GM18507 (cell line): ENCODE measurements around the gene MCTP1.

ENCODE experiments used
- DNase-seq: peaks from one replicate; pipeline ENCODE4 v3.0.0; 2011; ENCODE audit warnings: low read depth; ENCODE audit not compliant: insufficient read length; ENCODE audit errors: extremely low spot score
- FAIRE-seq: peaks from 2 replicates; lab custom pipeline; 2011; peaks lifted over from hg19 to GRCh38; lab: Jason Lieb, UNC

The MCTP1 gene

DNA sequence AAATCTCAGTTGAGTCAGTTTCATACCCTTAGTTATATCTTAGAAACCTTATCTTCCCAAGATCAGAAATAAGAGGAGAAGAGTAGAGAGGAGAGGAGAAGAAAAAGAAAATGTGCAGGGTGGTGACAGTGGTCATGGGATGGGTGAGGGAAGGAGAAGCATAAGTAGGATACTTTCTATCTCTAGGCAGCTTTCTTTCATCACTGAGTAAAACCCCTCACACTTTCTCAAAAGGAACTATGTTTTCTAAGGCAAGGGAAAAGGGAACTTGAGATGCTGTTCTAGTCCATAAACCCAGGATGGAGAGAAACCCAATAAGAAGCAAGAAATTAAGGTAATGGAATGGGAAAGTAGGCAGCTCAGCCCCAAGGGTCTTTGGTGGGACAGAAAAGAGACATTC lies 225.3 kb downstream of the MCTP1 start:
- no peak for DNase-seq
- FAIRE-seq: peak; percentile 69

DNA sequence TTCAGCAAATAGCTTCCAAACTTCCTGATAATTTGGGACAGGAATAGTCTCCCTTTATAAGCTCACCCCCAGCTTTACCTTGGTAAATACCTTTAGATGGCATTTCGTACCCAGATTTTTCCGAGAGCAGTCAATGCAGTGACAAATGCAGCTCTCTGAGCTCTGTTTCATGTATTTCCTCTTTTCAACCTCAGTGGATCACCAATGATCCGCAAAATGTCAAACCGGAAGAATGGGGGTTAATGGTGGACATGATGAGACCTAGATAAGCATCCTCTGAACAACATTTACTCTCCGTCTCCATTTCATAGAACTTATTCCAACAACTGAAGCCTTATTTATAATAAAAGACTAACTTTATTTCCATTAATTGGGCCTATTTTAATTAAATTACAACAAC lies 227.3 kb downstream of the MCTP1 start:
- DNase-seq (no peak), FAIRE-seq (peak; percentile 75)

DNA sequence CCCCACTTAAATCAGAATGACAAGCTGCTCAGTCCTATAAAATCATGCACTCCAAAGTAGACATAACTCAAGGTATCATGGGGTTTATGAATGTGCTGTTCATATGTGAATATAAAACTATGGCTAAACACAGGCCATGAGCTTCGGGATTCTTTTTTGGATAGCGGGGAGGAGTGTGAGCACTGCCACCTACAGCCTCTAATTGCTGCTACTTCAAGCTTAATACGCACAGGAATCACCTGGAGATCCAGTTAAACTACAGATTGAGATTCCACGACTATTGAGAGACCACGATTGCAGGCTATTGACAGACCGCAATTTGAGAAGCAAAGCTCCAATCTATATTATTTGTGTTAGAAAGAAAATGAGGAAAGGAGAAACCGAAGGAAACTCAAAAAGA lies 231.6 kb downstream of the MCTP1 start:
- FAIRE-seq (peak; percentile 59), DNase-seq (no peak)

DNA sequence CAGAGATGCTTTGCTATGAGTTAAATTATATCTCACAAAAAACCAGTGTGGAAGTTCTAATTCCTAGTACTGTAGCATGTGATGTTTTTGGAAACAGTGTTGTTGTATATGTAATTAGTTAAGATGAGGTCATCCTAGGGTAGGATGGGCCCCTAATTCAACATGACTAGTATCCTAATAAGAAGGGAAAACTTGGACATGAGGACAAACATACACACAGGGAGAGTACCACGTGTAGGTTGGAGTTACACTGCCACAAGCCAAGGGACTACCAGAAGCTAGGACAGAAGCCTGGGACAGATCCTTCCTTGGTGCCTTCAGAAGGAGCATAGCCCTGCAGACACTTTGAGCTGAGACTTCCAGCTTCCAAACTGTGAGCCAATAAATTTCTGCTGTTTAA lies 234.2 kb downstream of the MCTP1 start:
- FAIRE-seq: peak; percentile 53
- no peak for DNase-seq

DNA sequence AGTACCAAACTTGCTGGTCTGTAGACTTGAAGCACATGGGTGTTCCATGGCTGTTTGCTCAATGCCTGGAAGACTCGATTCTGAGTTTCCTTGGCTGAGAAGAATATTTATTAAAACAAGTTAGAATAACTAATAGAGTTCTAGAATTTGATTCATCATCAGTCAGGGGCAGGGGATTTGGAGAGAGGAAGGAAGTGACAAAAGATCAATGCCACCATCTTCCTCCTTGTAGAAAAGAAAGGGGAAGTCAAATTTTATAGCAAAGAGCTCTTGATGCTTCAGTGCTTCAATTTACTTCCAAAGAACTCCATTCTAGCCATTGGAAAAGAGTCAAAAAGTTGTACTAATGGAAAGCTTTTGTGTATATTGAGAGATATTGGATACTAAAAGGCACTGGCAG lies 236.3 kb downstream of the MCTP1 start:
- FAIRE-seq (no peak), DNase-seq (no peak)

DNA sequence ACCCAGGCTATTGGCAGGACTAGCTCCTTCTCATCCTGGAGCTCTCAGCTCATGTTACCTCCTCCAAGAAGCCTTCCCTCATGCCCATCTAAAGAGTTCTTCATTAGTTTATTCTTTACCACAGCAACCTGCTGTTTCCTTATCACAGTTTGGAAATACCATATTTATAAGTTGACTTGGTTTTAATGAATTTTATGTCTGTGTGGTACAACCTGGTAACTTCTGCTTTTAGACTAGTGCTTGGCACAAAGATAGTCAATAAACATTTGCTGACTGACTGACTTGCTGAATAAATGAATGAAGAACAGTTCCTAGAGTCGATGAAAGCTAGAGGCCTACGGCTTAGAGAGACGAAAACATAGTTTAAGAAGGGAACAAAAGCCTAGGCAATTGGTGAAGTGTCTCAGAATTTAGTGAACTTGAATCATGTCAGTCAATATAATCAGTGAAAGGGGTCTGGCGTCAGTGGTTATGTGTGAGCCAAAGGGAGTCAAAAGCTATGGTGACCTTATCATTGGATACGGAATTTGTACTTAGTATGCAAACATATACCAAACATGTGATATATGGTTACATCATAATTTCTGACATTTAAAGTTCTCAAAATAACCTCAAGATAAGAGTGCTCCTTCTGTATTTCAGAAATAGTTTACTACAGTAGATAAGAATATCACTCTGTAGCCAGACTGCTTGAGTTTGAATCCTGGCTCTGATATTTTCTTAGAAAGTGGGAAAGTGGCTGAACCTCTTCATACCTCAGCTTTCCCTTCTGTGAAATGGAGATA lies 239.5 kb downstream of the MCTP1 start:
- DNase-seq: no peak
- peak; percentile 9 for FAIRE-seq

DNA sequence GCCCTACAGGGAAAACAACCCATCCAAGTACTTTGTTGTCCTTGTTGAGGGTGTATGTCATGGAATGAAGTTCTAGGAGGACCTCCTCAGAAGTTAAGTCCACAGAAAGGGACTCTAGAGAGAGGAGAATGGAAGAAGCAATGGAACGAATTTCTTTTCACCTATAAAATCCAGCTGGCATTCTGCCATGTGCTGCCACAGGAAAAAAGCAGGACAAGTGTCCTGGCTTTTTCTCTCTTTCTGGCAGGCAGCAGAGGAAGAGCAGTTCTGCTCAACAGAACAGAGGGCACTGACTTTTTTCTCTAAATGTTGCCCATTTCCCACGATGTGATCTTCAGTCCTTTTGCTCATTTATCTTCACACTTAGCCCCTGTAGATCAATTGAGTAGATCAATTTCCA lies 240.8 kb downstream of the MCTP1 start:
- FAIRE-seq: peak; percentile 48

DNA sequence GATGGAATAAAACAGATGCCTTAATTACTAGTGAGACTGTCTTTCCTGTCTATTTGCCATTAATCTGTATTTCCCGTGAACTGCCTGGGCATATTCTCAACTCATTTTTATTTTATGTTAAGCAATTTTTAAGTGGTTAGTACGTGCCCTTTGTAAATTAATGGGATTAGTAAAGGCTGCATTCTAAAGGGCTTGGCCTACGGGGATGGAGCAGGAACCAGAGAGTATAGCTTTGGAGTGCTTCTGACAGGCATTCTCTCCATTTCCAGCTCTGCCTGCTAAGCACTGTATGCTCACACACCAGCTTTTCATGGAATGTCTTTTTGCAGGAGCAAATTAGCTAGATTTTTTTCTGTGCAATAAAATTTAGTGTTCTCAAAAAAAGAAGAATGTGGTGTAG lies 241.2 kb downstream of the MCTP1 start:
- DNase-seq: no peak
- FAIRE-seq: no peak

More for the DNA sequence above, 240.8 kb downstream of the MCTP1 start:
- no peak for DNase-seq

DNA sequence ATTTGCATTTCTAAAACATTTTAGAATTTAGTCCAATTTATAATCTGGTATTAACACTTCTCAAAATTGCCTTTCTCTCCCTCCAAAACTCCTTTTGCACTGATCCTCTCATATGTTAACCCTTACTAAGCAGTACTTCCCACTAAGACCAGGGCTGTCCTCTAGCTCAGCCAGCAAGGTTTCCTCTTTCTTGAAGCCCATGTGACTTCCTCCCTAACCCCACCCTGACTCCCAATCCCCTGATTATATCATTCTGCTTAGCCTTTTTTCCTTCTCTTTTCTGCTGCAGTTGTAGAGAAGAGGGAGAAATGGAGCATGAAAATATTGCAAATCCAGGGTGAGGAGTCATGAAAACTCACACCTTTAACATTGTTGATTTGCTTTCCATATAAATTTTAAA lies 241.7 kb downstream of the MCTP1 start:
- FAIRE-seq (peak; percentile 65), DNase-seq (no peak)

DNA sequence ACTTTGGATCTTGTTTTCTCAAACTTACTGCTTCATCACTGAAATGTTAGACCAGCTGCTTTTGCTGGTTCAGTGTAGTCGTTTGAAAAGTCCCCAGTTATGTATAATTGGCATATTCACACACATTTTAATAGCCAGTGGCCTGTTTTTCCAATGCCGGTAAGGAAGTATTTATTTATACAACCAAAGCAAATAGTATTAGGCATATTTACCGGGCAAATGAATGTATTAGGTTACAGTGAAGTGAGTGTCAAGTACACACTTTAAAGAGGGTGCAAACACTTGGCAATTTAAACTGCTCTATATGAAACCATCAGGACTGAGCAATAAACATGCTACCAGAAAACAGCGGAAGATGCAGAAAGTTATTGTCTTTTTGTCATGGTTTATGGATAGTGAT lies 242.9 kb downstream of the MCTP1 start:
- DNase-seq (no peak), FAIRE-seq (no peak)

DNA sequence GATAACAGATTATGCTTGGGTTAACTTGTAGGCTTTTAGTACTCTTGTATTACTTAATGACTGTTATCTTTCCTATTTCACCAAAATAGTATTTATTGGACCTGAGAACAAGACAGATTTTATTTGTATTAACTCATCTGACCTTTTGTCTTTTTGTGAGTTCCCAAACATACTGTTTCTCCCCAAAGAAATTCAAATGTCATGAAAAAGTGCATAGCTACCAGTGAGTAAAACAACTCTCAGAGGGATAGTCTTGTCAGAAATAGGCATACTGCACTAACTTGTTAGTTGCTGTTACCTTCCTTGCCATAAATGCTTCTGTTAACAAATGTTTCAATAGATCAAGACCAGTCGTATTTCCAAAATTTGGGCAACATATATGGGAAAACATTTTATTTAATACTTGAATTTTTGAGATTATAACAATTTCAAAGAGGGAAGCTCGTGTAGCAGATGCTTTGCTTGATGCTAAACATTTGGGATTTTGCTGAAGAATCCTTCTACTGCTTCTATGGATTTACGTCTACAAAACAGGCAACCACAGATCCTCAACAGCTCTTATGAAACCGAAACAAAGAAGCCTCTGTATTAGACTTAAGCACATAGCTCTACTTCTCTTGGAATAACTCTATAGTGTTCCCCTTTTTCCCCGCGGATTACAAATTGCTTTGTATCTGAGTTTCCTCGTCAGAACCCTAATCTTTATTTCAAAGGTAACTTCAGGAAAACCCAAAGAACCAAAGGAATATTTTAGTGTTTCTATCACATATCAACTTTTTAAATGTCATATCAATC lies 248.8 kb downstream of the MCTP1 start:
- FAIRE-seq: peak; percentile 77
- no peak for DNase-seq

DNA sequence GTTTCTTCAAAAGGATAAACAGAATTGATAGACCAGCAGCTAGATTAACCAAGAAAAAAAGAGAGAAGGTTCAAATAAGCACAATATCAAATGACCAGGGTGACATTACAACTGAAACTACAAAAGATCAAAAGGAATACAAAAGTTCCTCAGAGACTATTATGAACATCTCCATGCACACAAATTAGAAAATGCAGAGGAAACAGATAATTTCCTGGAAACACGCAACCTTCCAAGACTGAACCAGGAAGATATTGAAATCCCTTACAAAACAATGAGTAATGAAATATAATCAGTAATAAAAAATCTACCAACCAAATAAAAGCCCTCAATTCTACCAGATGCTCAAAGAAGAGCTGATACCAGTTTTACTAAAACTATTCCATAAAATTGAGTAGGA lies 252.1 kb downstream of the MCTP1 start:
- DNase-seq: no peak
- FAIRE-seq: peak; percentile 12

DNA sequence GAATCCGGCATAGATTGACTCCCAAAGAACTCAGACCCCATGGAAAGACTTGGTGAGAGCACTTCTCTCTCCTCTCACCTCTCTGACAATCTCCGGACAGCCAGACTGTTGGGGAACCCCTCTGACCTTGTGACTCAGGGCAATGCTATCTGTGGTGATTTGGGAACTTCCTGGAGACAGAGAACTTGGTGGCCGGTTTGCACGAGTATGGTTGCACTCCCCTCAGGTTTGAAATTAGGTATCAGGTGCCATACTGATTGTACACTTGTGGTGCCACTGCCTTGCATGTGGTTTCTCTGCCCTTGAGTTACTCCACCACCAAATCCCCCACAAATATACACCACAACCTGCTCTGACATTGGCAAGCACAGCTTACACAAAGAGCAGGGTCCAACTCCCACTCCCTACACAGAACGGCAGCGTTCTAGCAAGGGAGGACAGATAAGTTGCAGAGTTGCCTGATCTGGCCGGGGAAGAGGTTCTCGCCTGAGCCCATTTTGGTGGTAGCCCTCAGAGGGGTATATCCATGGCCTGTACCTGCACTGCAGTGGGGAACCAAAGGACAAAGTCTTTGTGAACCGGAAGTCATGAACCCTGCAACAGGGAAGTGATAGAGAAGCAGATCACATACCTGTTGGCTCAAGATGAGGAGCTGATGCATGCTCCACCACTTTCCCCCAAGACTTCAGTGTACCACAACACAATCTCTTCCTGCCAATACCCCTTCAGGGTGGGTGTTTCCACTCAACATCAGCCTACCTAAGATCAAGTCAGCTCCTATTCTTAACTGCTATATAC lies 255.1 kb downstream of the MCTP1 start:
- DNase-seq (no peak), FAIRE-seq (peak; percentile 94)

DNA sequence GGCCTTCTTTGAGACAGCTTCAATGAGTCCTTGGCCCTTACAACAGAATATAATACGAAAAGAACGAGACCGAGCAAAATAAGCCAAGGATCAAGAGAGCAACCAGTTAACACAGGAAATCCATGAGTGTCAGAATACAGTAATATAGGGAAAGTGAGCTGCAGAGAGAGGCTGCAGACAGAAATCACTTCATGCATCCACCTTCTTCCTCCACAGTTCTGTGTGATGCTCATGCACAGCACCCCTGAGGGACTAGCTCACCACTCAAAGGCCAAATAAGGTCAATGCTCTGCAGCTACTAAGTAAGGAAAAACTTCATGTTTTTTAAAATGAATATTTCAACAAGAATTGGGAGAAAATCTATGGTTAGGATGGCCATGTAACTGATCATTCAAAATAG lies 257.1 kb downstream of the MCTP1 start:
- DNase-seq (no peak), FAIRE-seq (peak; percentile 91)

DNA sequence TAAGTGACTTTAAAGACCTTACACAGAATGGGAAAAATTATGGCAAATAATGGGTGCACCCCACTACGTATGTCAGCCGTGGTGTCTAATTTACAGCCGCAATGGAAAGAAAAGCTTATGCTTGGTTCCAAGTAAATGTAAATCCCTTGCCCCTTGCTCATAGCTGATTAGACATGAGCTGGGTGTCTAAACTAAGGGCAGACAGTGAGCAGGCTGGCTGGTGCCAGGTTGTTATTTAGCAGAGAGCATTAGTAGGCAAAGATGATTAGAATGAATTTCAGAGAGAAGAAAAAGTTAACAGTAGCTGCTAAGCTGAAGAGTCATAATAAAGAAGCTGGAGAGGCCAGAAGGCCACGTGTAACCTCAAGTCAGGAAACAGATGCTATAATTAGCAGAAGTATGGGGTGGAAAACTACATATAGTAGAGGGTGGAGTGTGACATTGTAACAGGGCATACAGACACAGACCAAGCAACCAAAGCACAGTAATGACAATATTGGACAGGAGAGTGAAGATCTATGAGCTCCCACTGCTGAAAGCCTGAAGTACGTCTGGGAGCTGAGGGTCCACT lies 257.7 kb downstream of the MCTP1 start:
- FAIRE-seq (no peak), DNase-seq (no peak)

DNA sequence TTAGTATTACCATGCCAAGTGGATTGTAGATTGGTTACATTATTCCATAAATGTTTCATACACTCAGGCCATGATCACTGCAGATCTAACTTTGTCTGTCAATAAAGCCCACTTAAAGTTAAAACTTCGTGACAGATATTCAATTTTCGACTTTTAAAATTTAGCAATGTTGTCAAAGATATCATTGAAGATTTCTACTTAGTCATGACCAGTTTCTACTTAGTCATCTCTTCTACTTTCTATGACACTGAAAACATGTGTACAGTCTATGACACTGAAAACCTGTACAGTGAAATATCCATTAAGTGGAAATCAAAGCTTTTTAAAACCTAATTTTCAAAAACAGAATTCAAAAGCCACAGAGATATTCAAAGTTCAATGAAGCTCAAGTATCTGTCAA lies 258.2 kb downstream of the MCTP1 start:
- DNase-seq (no peak), FAIRE-seq (peak; percentile 12)

DNA sequence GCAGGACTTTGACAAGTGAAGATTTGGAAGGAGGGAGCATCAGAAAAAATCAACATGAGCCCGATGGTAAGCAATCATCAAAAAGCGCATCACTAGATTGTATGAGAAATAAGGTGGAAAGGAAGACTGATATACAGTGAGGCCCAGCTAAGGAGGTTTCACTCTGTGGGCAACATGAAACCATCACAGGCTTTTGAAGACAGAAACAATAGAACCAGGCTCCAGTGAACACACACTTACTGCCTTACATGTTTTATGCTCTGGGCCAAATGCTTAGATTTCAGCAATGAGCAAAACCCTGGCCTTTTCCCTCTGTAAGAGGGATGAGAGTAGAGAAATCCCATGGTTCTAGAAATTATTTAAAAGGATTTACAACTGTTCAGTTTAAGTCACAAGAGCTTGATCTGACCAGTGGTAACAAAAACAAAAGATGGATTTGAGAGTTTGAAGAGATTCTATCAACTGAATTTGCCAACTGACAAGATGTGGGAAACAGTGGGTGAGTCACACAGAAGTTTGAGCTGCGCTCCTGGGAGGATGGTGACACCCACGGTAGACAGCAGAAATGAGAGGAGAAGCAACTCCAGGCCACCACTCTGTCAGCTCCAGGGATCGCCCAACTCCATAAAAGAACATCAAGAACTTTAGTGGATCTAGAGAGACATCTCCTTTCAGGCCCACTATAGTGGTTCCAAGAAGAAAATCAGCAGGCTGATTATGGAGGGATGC lies 261.8 kb downstream of the MCTP1 start:
- FAIRE-seq (peak; percentile 95), DNase-seq (no peak)

DNA sequence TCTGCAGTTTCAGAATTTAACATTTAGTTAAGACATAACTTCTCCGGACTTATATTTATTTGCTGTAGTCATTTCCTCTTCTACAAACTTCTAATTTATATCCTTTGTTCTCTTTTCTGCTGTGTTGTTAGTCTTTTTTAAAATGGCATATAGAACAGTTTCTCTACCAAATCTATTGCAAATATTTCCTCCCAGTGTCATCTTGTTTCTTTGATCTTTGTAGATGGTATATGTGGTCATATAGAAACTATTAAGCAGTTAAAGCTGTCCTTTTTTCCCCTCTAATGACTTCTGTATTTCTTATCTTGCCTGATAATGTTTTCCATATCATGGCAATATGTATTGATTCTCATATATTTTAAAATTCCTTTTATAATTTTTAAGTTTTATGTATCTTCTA lies 264.5 kb downstream of the MCTP1 start:
- FAIRE-seq: peak; percentile 46

DNA sequence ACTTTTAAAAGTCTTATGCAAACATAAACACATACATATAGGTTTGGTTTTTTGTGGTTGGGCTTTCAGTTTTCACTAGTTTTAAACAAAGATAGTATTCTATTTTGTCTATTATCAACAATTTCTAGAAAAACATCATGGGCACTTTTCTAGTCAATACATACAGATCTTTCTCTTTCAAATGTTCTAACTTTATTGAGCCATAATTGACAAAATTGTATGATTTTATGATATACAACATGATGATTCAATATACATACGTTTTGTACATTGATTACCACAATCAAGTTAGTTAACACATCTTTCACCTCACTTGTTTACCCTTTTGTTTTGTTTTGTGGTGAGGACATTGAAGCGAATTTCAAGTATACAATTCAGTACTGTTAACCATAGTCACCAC lies 265.9 kb downstream of the MCTP1 start:
- no peak for DNase-seq

More for the DNA sequence above, 264.5 kb downstream of the MCTP1 start:
- DNase-seq: no peak

More for the DNA sequence above, 265.9 kb downstream of the MCTP1 start:
- FAIRE-seq: peak; percentile 73
